Measurements from ENCODE around the gene MED13L. TPM values are rescaled to one million over a fixed set of nuclear protein-coding genes. Genes with fewer than 3 reads are reported as not detected.

Gene MED13L
- polyA plus RNA-seq, 1 of the 3 experiments (the other 2 are of a cell fraction), result 17.1 TPM

DNA sequence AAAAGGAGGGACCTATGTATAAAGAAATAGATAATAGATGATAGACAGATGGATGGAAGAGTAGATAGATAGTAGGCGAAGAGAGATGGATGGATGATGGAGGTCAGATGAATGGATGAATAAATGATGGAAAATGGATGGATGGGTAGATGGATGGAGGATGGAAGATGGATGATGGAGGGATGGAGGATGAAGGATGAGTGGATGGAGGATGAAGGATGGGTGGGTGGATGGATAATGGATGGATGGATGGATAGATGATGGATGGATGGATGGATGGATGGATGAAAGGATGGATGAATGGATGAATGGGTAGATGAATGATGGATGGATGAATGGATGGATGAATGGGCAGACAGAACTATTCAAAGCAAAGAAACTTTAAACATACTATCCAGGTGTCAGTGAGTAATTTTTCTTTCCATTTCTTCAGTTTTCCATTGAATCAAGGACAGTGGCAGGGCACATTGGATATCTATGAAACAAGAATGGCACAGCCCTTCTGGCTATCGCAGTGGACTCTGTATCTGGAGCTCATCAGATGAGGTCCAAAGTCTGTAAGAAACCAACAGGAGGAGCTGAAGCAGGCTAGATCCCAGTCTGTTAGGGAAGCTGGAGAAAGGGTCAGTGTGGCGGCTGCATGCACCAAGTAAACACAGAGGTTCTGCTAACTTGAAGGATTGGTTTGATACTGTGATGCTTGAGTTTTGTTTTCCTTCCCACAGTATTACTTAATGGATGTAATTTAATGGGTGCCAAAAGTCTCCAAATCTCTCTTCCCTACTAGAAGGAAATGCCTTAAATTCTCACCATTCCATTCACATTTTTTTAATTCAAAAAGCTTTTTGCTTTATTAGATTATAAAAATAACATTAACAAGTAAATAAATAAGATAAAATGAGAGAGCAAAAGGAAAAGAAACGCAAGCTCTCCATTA is 18.1 kb upstream of the MED13L start:
- H3K36me3 ChIP-seq (replicated peaks in 1 of 2; ENCODE audit: control insufficient read depth in 1 of 2, insufficient read depth in 2 of 2, low read length in 1 of 2), result no peaks in the 10 kb centered on the region
- no peak overlapping the region; the same call in 1 of the 2 replicates for H2AFZ ChIP-seq (ENCODE audit: low read depth)
- H3K4me1 ChIP-seq (ENCODE audit: control insufficient read depth in 1 of 2, insufficient read depth in 2 of 2, low read depth in 1 of 2, low read length in 1 of 2), result no peaks in the 10 kb centered on the region; a peak in 1 of 4 replicates
- no peak for TF ChIP-seq CTCF (IDR thresholded peaks at IDR 0.05)
- TF ChIP-seq RFX5 (IDR thresholded peaks at IDR 0.05; ENCODE audit: low read length), result no peak
- TF ChIP-seq NFIC (IDR thresholded peaks at IDR 0.05; ENCODE audit: borderline replicate concordance), result no peak
- no peak for TF ChIP-seq RXRA (IDR thresholded peaks at IDR 0.05; ENCODE audit: borderline replicate concordance, low read depth)
- no peak for TF ChIP-seq TCF12 (IDR thresholded peaks at IDR 0.05)
- TF ChIP-seq FOXM1 (IDR thresholded peaks at IDR 0.05; ENCODE audit: low read depth), result no peak
- TF ChIP-seq EP300 (IDR thresholded peaks at IDR 0.05; ENCODE audit: borderline replicate concordance in 1 of 2, low read depth in 1 of 2, low read length in 1 of 2), result no peak
- TF ChIP-seq EZH2phosphoT487 (IDR thresholded peaks at IDR 0.05; ENCODE audit: borderline replicate concordance, low read depth), result no peak
- TF ChIP-seq, protein P1, sequence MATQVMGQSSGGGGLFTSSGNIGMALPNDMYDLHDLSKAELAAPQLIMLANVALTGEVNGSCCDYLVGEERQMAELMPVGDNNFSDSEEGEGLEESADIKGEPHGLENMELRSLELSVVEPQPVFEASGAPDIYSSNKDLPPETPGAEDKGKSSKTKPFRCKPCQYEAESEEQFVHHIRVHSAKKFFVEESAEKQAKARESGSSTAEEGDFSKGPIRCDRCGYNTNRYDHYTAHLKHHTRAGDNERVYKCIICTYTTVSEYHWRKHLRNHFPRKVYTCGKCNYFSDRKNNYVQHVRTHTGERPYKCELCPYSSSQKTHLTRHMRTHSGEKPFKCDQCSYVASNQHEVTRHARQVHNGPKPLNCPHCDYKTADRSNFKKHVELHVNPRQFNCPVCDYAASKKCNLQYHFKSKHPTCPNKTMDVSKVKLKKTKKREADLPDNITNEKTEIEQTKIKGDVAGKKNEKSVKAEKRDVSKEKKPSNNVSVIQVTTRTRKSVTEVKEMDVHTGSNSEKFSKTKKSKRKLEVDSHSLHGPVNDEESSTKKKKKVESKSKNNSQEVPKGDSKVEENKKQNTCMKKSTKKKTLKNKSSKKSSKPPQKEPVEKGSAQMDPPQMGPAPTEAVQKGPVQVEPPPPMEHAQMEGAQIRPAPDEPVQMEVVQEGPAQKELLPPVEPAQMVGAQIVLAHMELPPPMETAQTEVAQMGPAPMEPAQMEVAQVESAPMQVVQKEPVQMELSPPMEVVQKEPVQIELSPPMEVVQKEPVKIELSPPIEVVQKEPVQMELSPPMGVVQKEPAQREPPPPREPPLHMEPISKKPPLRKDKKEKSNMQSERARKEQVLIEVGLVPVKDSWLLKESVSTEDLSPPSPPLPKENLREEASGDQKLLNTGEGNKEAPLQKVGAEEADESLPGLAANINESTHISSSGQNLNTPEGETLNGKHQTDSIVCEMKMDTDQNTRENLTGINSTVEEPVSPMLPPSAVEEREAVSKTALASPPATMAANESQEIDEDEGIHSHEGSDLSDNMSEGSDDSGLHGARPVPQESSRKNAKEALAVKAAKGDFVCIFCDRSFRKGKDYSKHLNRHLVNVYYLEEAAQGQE (IDR thresholded peaks at IDR 0.05; ENCODE audit: low read depth, low read length), result no peak
- TF ChIP-seq JUND (IDR thresholded peaks at IDR 0.05), result no peak
- TF ChIP-seq, protein P2, sequence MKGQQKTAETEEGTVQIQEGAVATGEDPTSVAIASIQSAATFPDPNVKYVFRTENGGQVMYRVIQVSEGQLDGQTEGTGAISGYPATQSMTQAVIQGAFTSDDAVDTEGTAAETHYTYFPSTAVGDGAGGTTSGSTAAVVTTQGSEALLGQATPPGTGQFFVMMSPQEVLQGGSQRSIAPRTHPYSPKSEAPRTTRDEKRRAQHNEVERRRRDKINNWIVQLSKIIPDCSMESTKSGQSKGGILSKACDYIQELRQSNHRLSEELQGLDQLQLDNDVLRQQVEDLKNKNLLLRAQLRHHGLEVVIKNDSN (IDR thresholded peaks at IDR 0.05; ENCODE audit: borderline replicate concordance, low read depth), result no peak
- TF ChIP-seq, protein P3, sequence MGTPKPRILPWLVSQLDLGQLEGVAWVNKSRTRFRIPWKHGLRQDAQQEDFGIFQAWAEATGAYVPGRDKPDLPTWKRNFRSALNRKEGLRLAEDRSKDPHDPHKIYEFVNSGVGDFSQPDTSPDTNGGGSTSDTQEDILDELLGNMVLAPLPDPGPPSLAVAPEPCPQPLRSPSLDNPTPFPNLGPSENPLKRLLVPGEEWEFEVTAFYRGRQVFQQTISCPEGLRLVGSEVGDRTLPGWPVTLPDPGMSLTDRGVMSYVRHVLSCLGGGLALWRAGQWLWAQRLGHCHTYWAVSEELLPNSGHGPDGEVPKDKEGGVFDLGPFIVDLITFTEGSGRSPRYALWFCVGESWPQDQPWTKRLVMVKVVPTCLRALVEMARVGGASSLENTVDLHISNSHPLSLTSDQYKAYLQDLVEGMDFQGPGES (IDR thresholded peaks at IDR 0.05; ENCODE audit: low read depth, low read length), result no peak
- TF ChIP-seq GABPA (IDR thresholded peaks at IDR 0.05; ENCODE audit: low read depth), result no peak
- no peak for TF ChIP-seq CHD2 (IDR thresholded peaks at IDR 0.05; ENCODE audit: low read length, partially characterized antibody)
- TF ChIP-seq MXI1 (IDR thresholded peaks at IDR 0.05; ENCODE audit: low read depth, low read length), result no peak
- TF ChIP-seq, protein P4, sequence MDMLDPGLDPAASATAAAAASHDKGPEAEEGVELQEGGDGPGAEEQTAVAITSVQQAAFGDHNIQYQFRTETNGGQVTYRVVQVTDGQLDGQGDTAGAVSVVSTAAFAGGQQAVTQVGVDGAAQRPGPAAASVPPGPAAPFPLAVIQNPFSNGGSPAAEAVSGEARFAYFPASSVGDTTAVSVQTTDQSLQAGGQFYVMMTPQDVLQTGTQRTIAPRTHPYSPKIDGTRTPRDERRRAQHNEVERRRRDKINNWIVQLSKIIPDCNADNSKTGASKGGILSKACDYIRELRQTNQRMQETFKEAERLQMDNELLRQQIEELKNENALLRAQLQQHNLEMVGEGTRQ (IDR thresholded peaks at IDR 0.05; ENCODE audit: borderline replicate concordance, low read depth, low read length), result no peak
- TF ChIP-seq FOXJ3 (CRISPR knock-in tag; IDR thresholded peaks at IDR 0.05), result no peak
- no peak for TF ChIP-seq POLR2AphosphoS5 (IDR thresholded peaks at IDR 0.05; ENCODE audit: low read depth, low read length)
- TF ChIP-seq, protein P5, sequence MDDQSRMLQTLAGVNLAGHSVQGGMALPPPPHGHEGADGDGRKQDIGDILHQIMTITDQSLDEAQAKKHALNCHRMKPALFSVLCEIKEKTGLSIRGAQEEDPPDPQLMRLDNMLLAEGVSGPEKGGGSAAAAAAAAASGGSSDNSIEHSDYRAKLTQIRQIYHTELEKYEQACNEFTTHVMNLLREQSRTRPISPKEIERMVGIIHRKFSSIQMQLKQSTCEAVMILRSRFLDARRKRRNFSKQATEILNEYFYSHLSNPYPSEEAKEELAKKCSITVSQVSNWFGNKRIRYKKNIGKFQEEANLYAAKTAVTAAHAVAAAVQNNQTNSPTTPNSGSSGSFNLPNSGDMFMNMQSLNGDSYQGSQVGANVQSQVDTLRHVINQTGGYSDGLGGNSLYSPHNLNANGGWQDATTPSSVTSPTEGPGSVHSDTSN (IDR thresholded peaks at IDR 0.05), result no peak
- TF ChIP-seq TAF1 (IDR thresholded peaks at IDR 0.05; ENCODE audit: borderline replicate concordance, low read depth, low read length), result no peak
- H3K79me2 ChIP-seq (ENCODE audit: insufficient read depth), result no peaks in the 10 kb centered on the region
- POLR2A ChIA-PET, result no interaction called here
- H3K4me2 ChIP-seq, result no peak overlapping the region
- H3K4me3 ChIP-seq (ENCODE audit: low read depth in 2 of 2, low read length in 1 of 2), result no peak overlapping the region
- no peaks in the 10 kb centered on the region for H3K9me3 ChIP-seq
- WGBS (ENCODE audit: low lambda C conversion rate), result 89% methylated on average over 4 of the region's 4 CpGs
- CTCF ChIA-PET, result interaction anchor here (1.5 kb wide), 1 partner anchor 8 kb away, joined by 4 read pairs; no protein-coding TSS in a partner anchor
- H3K27me3 ChIP-seq (ENCODE audit: insufficient read depth), result no peaks in the 10 kb centered on the region
- no peaks in the 10 kb centered on the region for H4K20me1 ChIP-seq (ENCODE audit: insufficient read depth)
- no peak for DNase-seq
- no peak overlapping the region for H3K9ac ChIP-seq
- H3K27ac ChIP-seq (ENCODE audit: low read depth in 2 of 2, low read length in 1 of 2), result no peak overlapping the region
- no peaks in the 10 kb centered on the region for H3K9me2 ChIP-seq
- H3F3A ChIP-seq (replicated peaks; ENCODE audit: insufficient read depth), result no peaks in the 10 kb centered on the region

All from SK-N-SH (cell line).